ENCODE data around the gene SZT2. TPM values are rescaled to one million over a fixed set of nuclear protein-coding genes. Genes with fewer than 3 reads are reported as not detected.

The SZT2 gene
- total RNA-seq, 2 donors from 2014 or later, result 25.9 to 61.6 TPM

- H3K27ac ChIP-seq, result no peak overlapping the region
- DNase-seq, result no peak
- no peak for TF ChIP-seq POLR2A (IDR thresholded peaks at IDR 0.05)
- TF ChIP-seq, protein P1, sequence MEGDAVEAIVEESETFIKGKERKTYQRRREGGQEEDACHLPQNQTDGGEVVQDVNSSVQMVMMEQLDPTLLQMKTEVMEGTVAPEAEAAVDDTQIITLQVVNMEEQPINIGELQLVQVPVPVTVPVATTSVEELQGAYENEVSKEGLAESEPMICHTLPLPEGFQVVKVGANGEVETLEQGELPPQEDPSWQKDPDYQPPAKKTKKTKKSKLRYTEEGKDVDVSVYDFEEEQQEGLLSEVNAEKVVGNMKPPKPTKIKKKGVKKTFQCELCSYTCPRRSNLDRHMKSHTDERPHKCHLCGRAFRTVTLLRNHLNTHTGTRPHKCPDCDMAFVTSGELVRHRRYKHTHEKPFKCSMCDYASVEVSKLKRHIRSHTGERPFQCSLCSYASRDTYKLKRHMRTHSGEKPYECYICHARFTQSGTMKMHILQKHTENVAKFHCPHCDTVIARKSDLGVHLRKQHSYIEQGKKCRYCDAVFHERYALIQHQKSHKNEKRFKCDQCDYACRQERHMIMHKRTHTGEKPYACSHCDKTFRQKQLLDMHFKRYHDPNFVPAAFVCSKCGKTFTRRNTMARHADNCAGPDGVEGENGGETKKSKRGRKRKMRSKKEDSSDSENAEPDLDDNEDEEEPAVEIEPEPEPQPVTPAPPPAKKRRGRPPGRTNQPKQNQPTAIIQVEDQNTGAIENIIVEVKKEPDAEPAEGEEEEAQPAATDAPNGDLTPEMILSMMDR (IDR thresholded peaks at IDR 0.05), result no peak
- intact Hi-C loops (cut with DNase I), result no loop called here
- peaks cover 8 to 26% of the 10 kb centered on the region in 2 donors for H3K36me3 ChIP-seq (replicated peaks in 1 of 2; ENCODE audit: insufficient read depth in 1 of 2, low read depth in 2 of 2)
- H3K9me3 ChIP-seq, result no peaks in the 10 kb centered on the region
- peaks cover 27% of the 10 kb centered on the region for H3K4me1 ChIP-seq
- H3K4me3 ChIP-seq, result no peak overlapping the region
- 32 to 53% methylated on average over 4 of the region's 4 CpGs for WGBS, 2 donors
- no peaks in the 10 kb centered on the region for H3K27me3 ChIP-seq
- ATAC-seq, result no peak
These were observed 1.6 kb upstream of the SZT2 start for GRCh38 chr1:43387976-43388599.

DNA sequence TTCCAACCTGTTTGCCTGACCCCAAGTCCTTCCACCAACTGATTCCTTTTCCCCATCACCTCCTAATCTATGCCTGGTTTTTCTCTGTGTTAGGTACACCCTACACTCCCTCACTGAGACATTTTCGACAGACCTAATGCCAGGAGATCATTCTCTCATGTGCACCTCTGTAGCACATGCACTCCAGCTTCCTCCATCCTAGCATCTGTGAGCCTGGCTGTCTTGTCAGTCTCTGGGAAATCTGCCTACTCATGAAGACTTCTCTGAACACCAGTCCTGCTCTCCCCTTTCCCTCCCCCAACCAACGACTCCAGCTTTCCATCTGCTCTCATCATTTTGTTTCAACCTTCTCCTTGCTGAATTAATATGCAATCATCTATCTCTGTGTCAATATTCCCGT is 1.1 kb upstream of the SZT2 start:
- WGBS, 2 donors, result 11 to 18% methylated on average over 3 of the region's 3 CpGs
- Histone ChIP-seq H3K36me3 (replicated peaks in 1 of 2; ENCODE audit: insufficient read depth in 1 of 2, low read depth in 2 of 2) (peaks cover 8 to 23% of the 10 kb centered on the region in 2 donors), H3K4me1 (peaks cover 27% of the 10 kb centered on the region), H3K27me3 (no peaks in the 10 kb centered on the region), H3K9me3 (no peaks in the 10 kb centered on the region), H3K27ac (peak overlapping the region; percentile 72 to 96 (median 90)), H3K4me3 (peak overlapping the region; percentile 39 to 83)
- no peak for TF ChIP-seq POLR2A (IDR thresholded peaks at IDR 0.05)
- DNase-seq (no peak), ATAC-seq (no peak)
- intact Hi-C loops (cut with DNase I), result no loop called here

- 50 to 68% methylated on average over 3 of the region's 3 CpGs for WGBS, 2 donors
- H3K9me3 ChIP-seq, result no peaks in the 10 kb centered on the region
- intact Hi-C loops (cut with DNase I), result no loop called here
These were observed 3.0 kb downstream of the SZT2 start for GRCh38 chr1:43392702-43393101.

GRCh38 chr1:43395523-43395922 is 5.8 kb downstream of the SZT2 start:
- DNase-seq, result no peak
- peaks cover 8% of the 10 kb centered on the region for H3K4me1 ChIP-seq
- H3K27ac ChIP-seq, result no peak overlapping the region
- H3K36me3 ChIP-seq (replicated peaks in 1 of 2; ENCODE audit: insufficient read depth in 1 of 2, low read depth in 2 of 2), result peaks cover 0 to 1% of the 10 kb centered on the region in 2 donors
- H3K4me3 ChIP-seq, result no peak overlapping the region
- intact Hi-C loops (cut with DNase I), result no loop called here
- H3K9me3 ChIP-seq, result no peaks in the 10 kb centered on the region
- TF ChIP-seq, protein P1 (IDR thresholded peaks at IDR 0.05), result no peak
- no peak for TF ChIP-seq POLR2A (IDR thresholded peaks at IDR 0.05)
- WGBS, 2 donors, result 83 to 86% methylated on average over 4 of the region's 4 CpGs
- no peaks in the 10 kb centered on the region for H3K27me3 ChIP-seq
- ATAC-seq, result no peak

More at GRCh38 chr1:43392702-43393101, 3.0 kb downstream of the SZT2 start:
- Histone ChIP-seq H3K27ac (no peak overlapping the region), H3K4me3 (no peak overlapping the region), H3K27me3 (no peaks in the 10 kb centered on the region), H3K36me3 (replicated peaks in 1 of 2; ENCODE audit: insufficient read depth in 1 of 2, low read depth in 2 of 2) (peaks cover 0 to 1% of the 10 kb centered on the region in 2 donors), H3K4me1 (peaks cover 24% of the 10 kb centered on the region)
- DNase-seq (no peak), ATAC-seq (no peak)
- TF ChIP-seq POLR2A (IDR thresholded peaks at IDR 0.05), result no peak
- TF ChIP-seq, protein P1 (IDR thresholded peaks at IDR 0.05), result no peak

GRCh38 chr1:43396059-43396458 is 6.4 kb downstream of the SZT2 start:
- H3K9me3 ChIP-seq, result no peaks in the 10 kb centered on the region

More at GRCh38 chr1:43396059-43396458, 6.4 kb downstream of the SZT2 start:
- 26 to 47% methylated on average over 1 of the region's 1 CpG for WGBS, 2 donors
- Histone ChIP-seq H3K27ac (no peak overlapping the region), H3K27me3 (no peaks in the 10 kb centered on the region), H3K4me1 (peaks cover 3% of the 10 kb centered on the region), H3K36me3 (replicated peaks in 1 of 2; ENCODE audit: insufficient read depth in 1 of 2, low read depth in 2 of 2) (peaks cover 0 to 1% of the 10 kb centered on the region in 2 donors), H3K4me3 (no peak overlapping the region)
- no peak for TF ChIP-seq POLR2A (IDR thresholded peaks at IDR 0.05)
- TF ChIP-seq, protein P1 (IDR thresholded peaks at IDR 0.05), result no peak
- no peak for ATAC-seq
- intact Hi-C loops (cut with DNase I), result no loop called here
- DNase-seq, result no peak
